ENCODE data around the gene RBM46. TPM values are rescaled to one million over a fixed set of nuclear protein-coding genes. Genes with fewer than 3 reads are reported as not detected.

RBM46 gene
- total RNA-seq, 1 experiment from 2014 or later: 4.6 TPM

- TF ChIP-seq ARID4B (CRISPR knock-in tag; IDR thresholded peaks at IDR 0.05; ENCODE audit: borderline replicate concordance) (no peak), SP1 (CRISPR knock-in tag; conservative IDR thresholded peaks at IDR 0.05) (no peak), ZNF396 (CRISPR knock-in tag; IDR thresholded peaks at IDR 0.05; ENCODE audit: borderline replicate concordance) (no peak)
- TF ChIP-seq, protein P1, sequence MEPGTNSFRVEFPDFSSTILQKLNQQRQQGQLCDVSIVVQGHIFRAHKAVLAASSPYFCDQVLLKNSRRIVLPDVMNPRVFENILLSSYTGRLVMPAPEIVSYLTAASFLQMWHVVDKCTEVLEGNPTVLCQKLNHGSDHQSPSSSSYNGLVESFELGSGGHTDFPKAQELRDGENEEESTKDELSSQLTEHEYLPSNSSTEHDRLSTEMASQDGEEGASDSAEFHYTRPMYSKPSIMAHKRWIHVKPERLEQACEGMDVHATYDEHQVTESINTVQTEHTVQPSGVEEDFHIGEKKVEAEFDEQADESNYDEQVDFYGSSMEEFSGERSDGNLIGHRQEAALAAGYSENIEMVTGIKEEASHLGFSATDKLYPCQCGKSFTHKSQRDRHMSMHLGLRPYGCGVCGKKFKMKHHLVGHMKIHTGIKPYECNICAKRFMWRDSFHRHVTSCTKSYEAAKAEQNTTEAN (CRISPR knock-in tag; IDR thresholded peaks at IDR 0.05): no peak
These were observed 48.4 kb upstream of the RBM46 start (continued) for GRCh38 chr4:154732669-154733068.

GRCh38 chr4:154736770-154737169, 44.3 kb upstream of the RBM46 start:
- Mint-ChIP-seq H3K27me3 (ENCODE audit: low read depth) (peaks cover 17% of the 10 kb centered on the region), H3K9me3 (peaks cover 5% of the 10 kb centered on the region; the same call in 1 of the 2 replicates), H3K36me3 (no peaks in the 10 kb centered on the region), H3K4me1 (peaks cover 59% of the 10 kb centered on the region), H3K4me3 (no peak overlapping the region), H3K27ac (no peak overlapping the region)
- ATAC-seq (no peak), DNase-seq (ENCODE audit: low spot score) (no peak)
- CTCF ChIA-PET: no interaction called here
- POLR2A ChIA-PET: no interaction called here
- TF ChIP-seq AR (CRISPR knock-in tag; IDR thresholded peaks at IDR 0.05) (no peak), ZNF263 (CRISPR knock-in tag; IDR thresholded peaks at IDR 0.05; ENCODE audit: low read depth) (no peak), STAT6 (CRISPR knock-in tag; conservative IDR thresholded peaks at IDR 0.05; ENCODE audit: low read depth) (no peak), CBFB (CRISPR knock-in tag; IDR thresholded peaks at IDR 0.05; ENCODE audit: low read depth) (no peak), MXD4 (CRISPR knock-in tag; IDR thresholded peaks at IDR 0.05; ENCODE audit: borderline replicate concordance) (no peak)
- TF ChIP-seq, protein P2, sequence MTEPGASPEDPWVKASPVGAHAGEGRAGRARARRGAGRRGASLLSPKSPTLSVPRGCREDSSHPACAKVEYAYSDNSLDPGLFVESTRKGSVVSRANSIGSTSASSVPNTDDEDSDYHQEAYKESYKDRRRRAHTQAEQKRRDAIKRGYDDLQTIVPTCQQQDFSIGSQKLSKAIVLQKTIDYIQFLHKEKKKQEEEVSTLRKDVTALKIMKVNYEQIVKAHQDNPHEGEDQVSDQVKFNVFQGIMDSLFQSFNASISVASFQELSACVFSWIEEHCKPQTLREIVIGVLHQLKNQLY (CRISPR knock-in tag; IDR thresholded peaks at IDR 0.05): no peak
- TF ChIP-seq, protein P3, sequence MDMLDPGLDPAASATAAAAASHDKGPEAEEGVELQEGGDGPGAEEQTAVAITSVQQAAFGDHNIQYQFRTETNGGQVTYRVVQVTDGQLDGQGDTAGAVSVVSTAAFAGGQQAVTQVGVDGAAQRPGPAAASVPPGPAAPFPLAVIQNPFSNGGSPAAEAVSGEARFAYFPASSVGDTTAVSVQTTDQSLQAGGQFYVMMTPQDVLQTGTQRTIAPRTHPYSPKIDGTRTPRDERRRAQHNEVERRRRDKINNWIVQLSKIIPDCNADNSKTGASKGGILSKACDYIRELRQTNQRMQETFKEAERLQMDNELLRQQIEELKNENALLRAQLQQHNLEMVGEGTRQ (CRISPR knock-in tag; IDR thresholded peaks at IDR 0.05): no peak
- TF ChIP-seq, protein P4, sequence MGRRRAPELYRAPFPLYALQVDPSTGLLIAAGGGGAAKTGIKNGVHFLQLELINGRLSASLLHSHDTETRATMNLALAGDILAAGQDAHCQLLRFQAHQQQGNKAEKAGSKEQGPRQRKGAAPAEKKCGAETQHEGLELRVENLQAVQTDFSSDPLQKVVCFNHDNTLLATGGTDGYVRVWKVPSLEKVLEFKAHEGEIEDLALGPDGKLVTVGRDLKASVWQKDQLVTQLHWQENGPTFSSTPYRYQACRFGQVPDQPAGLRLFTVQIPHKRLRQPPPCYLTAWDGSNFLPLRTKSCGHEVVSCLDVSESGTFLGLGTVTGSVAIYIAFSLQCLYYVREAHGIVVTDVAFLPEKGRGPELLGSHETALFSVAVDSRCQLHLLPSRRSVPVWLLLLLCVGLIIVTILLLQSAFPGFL (CRISPR knock-in tag; IDR thresholded peaks at IDR 0.05; ENCODE audit: borderline replicate concordance): no peak
- TF ChIP-seq, protein P5, sequence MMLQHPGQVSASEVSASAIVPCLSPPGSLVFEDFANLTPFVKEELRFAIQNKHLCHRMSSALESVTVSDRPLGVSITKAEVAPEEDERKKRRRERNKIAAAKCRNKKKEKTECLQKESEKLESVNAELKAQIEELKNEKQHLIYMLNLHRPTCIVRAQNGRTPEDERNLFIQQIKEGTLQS (CRISPR knock-in tag; conservative IDR thresholded peaks at IDR 0.05): no peak
